ENCODE data around the gene EPN2. TPM values are rescaled to one million over a fixed set of nuclear protein-coding genes. Genes with fewer than 3 reads are reported as not detected.

The EPN2 gene
- total RNA-seq, 4 donors from 2014 or later = 92.7 to 141 (median 119) TPM

DNA sequence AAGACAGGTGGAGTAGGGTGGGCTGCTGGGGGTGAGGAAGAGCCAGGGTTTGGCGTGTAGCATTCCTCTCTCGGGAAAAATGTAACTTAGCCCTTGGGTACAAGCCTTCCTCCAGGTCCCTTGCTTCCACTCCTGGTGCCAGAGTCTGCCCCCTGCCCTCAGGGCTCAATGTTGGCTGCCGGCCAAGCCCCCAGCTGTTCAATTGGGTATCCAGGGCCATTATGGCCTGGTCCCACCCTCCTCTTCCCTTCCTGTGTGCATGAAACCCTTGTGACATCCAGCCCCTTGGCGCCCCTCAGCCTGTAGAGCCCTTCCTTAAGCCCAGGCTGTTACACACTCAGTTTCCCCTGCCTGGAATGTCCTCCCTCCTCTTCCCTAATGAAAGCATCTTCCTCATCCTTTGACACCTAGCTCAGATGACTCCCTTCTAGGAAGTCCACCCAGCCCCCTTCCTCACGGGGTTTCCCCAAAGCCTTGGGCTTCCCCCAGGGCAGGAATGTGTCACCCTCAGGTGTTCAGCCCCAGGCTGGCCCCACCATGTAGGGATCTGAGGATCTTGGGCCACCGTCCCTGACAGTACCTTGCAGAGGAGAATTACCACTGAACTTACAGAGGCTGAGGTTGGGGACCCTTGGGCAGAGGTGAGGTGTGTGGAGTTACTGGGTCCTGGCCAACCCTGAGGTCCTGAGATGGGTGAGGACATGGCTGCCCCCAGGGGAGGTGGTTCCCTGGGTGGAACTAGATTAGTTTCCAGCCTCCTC lies 95.4 kb downstream of the EPN2 start:
- Histone ChIP-seq H3K4me1 (peaks cover 0 to 22% (median 2%) of the 10 kb centered on the region in 4 donors), H3K27ac (peak overlapping the region in 1 of 4 donors; percentile 16), H3K27me3 (no peaks in the 10 kb centered on the region), H3K4me3 (no peak overlapping the region), H3K36me3 (peaks cover 0 to 83% (median 0%) of the 10 kb centered on the region in 3 donors), H3K9me3 (no peaks in the 10 kb centered on the region)
- 66 to 79% methylated on average over 6 of the region's 6 CpGs for WGBS, 2 donors
- TF ChIP-seq EP300 (IDR thresholded peaks at IDR 0.05) (no peak), CTCF (IDR thresholded peaks at IDR 0.05) (no peak), POLR2A (IDR thresholded peaks at IDR 0.05) (no peak)
- no peak for DNase-seq (ENCODE audit: low spot score in 2 of 2)

DNA sequence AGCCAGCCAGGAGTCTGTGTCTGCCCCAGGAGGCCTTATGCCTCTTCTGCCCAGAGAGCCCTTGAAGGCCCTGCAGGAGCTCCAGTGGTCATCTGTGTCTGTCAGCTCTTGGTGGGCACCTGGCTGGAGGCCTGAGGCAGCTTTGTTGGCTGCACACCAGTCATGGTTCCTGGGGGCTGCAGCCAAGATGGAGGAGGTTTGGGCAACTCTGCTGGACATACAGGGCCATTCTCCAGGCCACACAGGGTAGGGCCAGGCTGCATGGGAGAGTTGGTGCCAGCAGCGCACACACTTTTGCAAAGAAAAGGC lies 95.9 kb downstream of the EPN2 start:
- 100% methylated on average over 1 of the region's 1 CpG for WGBS, 2 donors
- TF ChIP-seq POLR2A (IDR thresholded peaks at IDR 0.05) (no peak), CTCF (IDR thresholded peaks at IDR 0.05) (no peak), EP300 (IDR thresholded peaks at IDR 0.05) (no peak)
- Histone ChIP-seq H3K27ac (no peak overlapping the region), H3K4me1 (peaks cover 0 to 28% (median 4%) of the 10 kb centered on the region in 4 donors), H3K4me3 (no peak overlapping the region), H3K27me3 (no peaks in the 10 kb centered on the region), H3K36me3 (peaks cover 0 to 83% (median 0%) of the 10 kb centered on the region in 3 donors), H3K9me3 (no peaks in the 10 kb centered on the region)
- DNase-seq (ENCODE audit: low spot score in 2 of 2) = no peak

- H3K4me1 ChIP-seq = peaks cover 0 to 33% (median 4%) of the 10 kb centered on the region in 4 donors
- DNase-seq (ENCODE audit: low spot score in 2 of 2) = no peak
These were observed 96.6 kb downstream of the EPN2 start for GRCh38 chr17:19333736-19334290.

DNA sequence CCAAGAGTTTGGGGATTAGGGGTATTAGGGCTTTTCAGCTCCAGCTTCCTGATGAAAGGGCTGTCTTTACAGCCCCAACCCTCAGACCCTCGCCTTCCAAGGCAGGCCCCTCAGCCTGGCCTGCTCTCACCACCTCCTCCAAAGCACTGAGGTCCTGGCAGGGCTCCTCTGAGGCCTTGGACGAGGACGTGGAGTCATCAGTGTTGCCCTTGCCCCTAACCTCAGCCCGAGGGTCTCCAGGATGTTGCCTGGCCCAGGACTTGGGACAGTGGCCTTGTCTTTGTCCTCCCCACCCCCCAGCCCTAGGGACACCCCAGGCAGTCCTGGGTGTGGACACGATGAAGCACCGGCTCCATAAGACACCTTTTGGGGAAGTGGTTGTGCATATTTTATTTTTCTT lies 97.2 kb downstream of the EPN2 start:
- DNase-seq (ENCODE audit: low spot score in 2 of 2) = no peak
- Histone ChIP-seq H3K36me3 (peaks cover 0 to 70% (median 0%) of the 10 kb centered on the region in 3 donors), H3K4me1 (peaks cover 0 to 33% (median 4%) of the 10 kb centered on the region in 4 donors)

More at GRCh38 chr17:19333736-19334290, 96.6 kb downstream of the EPN2 start:
- no peak for TF ChIP-seq POLR2A (IDR thresholded peaks at IDR 0.05)
- TF ChIP-seq EP300 (IDR thresholded peaks at IDR 0.05) = no peak
- TF ChIP-seq CTCF (IDR thresholded peaks at IDR 0.05) = no peak
- no peaks in the 10 kb centered on the region for H3K27me3 ChIP-seq
- WGBS, 2 donors = 84 to 85% methylated on average over 12 of the region's 12 CpGs
- H3K36me3 ChIP-seq = peaks cover 0 to 75% (median 0%) of the 10 kb centered on the region in 3 donors
- H3K9me3 ChIP-seq = no peaks in the 10 kb centered on the region
- no peak overlapping the region for H3K27ac ChIP-seq
- H3K4me3 ChIP-seq = no peak overlapping the region

More for the DNA sequence above, 97.2 kb downstream of the EPN2 start:
- Histone ChIP-seq H3K4me3 (no peak overlapping the region), H3K27me3 (no peaks in the 10 kb centered on the region), H3K27ac (no peak overlapping the region), H3K9me3 (no peaks in the 10 kb centered on the region)
- WGBS, 2 donors = 74 to 83% methylated on average over 5 to 6 of the region's 6 CpGs
- TF ChIP-seq CTCF (IDR thresholded peaks at IDR 0.05) (no peak), EP300 (IDR thresholded peaks at IDR 0.05) (no peak), POLR2A (IDR thresholded peaks at IDR 0.05) (no peak)

All from tibial nerve (tissue), 4 donors.